Suppressor macrophage (primary cell): Measurements from ENCODE around the gene JADE1.

Source experiments
- DNase-seq, 4 experiments: peaks; one replicate each; pipeline ENCODE4 v3.0.0-alpha.2; 2020 to 2022

Gene JADE1

GRCh38 chr4:128846063-128846462 is 36.6 kb downstream of the JADE1 start:
- no peak for DNase-seq

GRCh38 chr4:128847082-128847724 is 37.7 kb downstream of the JADE1 start:
- peak in 3 of 4 experiments; percentile 28 to 42 (median 40) for DNase-seq

- no peak for DNase-seq
Measured at GRCh38 chr4:128848461-128848860, 39.0 kb downstream of the JADE1 start.

- no peak for DNase-seq
Measured at GRCh38 chr4:128850252-128850651, 40.8 kb downstream of the JADE1 start.

GRCh38 chr4:128853741-128854140 is 44.2 kb downstream of the JADE1 start:
- DNase-seq, result no peak

GRCh38 chr4:128854433-128854832 is 44.9 kb downstream of the JADE1 start:
- DNase-seq, result peak in 3 of 4 experiments; percentile 6 to 31 (median 8)

GRCh38 chr4:128855621-128856020 is 46.1 kb downstream of the JADE1 start:
- no peak for DNase-seq

GRCh38 chr4:128856246-128856645 is 46.7 kb downstream of the JADE1 start:
- no peak for DNase-seq

GRCh38 chr4:128858879-128859671 is 49.6 kb downstream of the JADE1 start:
- no peak for DNase-seq

- no peak for DNase-seq
Measured at GRCh38 chr4:128859887-128860677, 50.6 kb downstream of the JADE1 start.

- DNase-seq, result no peak
Measured at GRCh38 chr4:128861856-128862518, 52.5 kb downstream of the JADE1 start.

GRCh38 chr4:128862608-128863311 is 53.3 kb downstream of the JADE1 start:
- DNase-seq, result peak in 2 of 4 experiments; percentile 24 to 39

- peak; percentile 66 to 82 (median 79) for DNase-seq
Measured at GRCh38 chr4:128863312-128864075, 54.0 kb downstream of the JADE1 start.

- DNase-seq, result no peak
Measured at GRCh38 chr4:128865132-128865531, 55.6 kb downstream of the JADE1 start.

- no peak for DNase-seq
Measured at GRCh38 chr4:128866269-128866668, 56.8 kb downstream of the JADE1 start.

- no peak for DNase-seq
Measured at GRCh38 chr4:128866691-128867090, 57.2 kb downstream of the JADE1 start.

- DNase-seq, result no peak
Measured at GRCh38 chr4:128868758-128869157, 59.3 kb downstream of the JADE1 start.

- DNase-seq, result no peak
Measured at GRCh38 chr4:128869776-128870509, 60.4 kb downstream of the JADE1 start.

- DNase-seq, result no peak
Measured at GRCh38 chr4:128871948-128872347, 62.4 kb downstream of the JADE1 start.

GRCh38 chr4:128876200-128876599 is 66.7 kb downstream of the JADE1 start:
- no peak for DNase-seq

GRCh38 chr4:128877934-128878333 is 68.4 kb downstream of the JADE1 start:
- DNase-seq, result no peak
